HG02623 (cell line): Measurements from ENCODE around the gene PDZD7.

Experiments
- ATAC-seq: cut with Tn5 transposase; IDR thresholded peaks from one replicate; pipeline ENCODE4 v1.9.1; 2021; ENCODE audit warnings: moderate library complexity; ENCODE audit not compliant: unreplicated experiment

The PDZD7 gene

GRCh38 chr10:101005361-101005760, 25.6 kb downstream of the PDZD7 start:
- ATAC-seq = no peak

- ATAC-seq = no peak
These were observed 27.2 kb downstream of the PDZD7 start for GRCh38 chr10:101003639-101004206.

- ATAC-seq = no peak
These were observed 28.5 kb downstream of the PDZD7 start for GRCh38 chr10:101002456-101002855.

- ATAC-seq = no peak
These were observed 29.3 kb downstream of the PDZD7 start for GRCh38 chr10:101001659-101002035.

GRCh38 chr10:101000915-101001658, 29.8 kb downstream of the PDZD7 start:
- no peak for ATAC-seq

GRCh38 chr10:101000127-101000914, 30.6 kb downstream of the PDZD7 start:
- ATAC-seq = no peak

GRCh38 chr10:100999742-101000126, 31.2 kb downstream of the PDZD7 start, which contains the start of gene LZTS2:
TSS of gene LZTS2 (plus strand) at chr10:100999808. CDS start at chr10:101002539, 2,731 bp downstream.
- ATAC-seq = peak; percentile 11

GRCh38 chr10:100998991-100999741, 31.8 kb downstream of the PDZD7 start:
- peak; percentile 29 for ATAC-seq

GRCh38 chr10:100998183-100998990, 32.5 kb downstream of the PDZD7 start:
- no peak for ATAC-seq

- ATAC-seq = no peak
These were observed 33.4 kb downstream of the PDZD7 start for GRCh38 chr10:100997360-100998182.

GRCh38 chr10:100996678-100997359, 34.1 kb downstream of the PDZD7 start:
- ATAC-seq = no peak

- ATAC-seq = no peak
These were observed 35.7 kb downstream of the PDZD7 start for GRCh38 chr10:100995181-100995580.

- ATAC-seq = no peak
These were observed 36.8 kb downstream of the PDZD7 start for GRCh38 chr10:100993986-100994708.

GRCh38 chr10:100989088-100989487, 41.8 kb downstream of the PDZD7 start:
- ATAC-seq = no peak

GRCh38 chr10:100988166-100988565, 42.8 kb downstream of the PDZD7 start:
- no peak for ATAC-seq

- ATAC-seq = no peak
These were observed 43.3 kb downstream of the PDZD7 start for GRCh38 chr10:100987685-100988049.

- ATAC-seq = peak; percentile 76
These were observed 43.8 kb downstream of the PDZD7 start, which contains the start of the genes MRPL43 and TWNK for GRCh38 chr10:100986952-100987684. TSS of gene MRPL43 (minus strand) at chr10:100987497. CDS start at chr10:100987443, 54 bp downstream. TSS of gene TWNK (plus strand) at chr10:100987543. CDS start at chr10:100988211, 668 bp downstream.
